Measurements from ENCODE around the gene ITGA5. TPM values are rescaled to one million over a fixed set of nuclear protein-coding genes. Genes with fewer than 3 reads are reported as not detected.

The ITGA5 gene
- total and polyA plus RNA-seq, 12 donors = 31.9 to 154 (median 48.8) TPM

DNA sequence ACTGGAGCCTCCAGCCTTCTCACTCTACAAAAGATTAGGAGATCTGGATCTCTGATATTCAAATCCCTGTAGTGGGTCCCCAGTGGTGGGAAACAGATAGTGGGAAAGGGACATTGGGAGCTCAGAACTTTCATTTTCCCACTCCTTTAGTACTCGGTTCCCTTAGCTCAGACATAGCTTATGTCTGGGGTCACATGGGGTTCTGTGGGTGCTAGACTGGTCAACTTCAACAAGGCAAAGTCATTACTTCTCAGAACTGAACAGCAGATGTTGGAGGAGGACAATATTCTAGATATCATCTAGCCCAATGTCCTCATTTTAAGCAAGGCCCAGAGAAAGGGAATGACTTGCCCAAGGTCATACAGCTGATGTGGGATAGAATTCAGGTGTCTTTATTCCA lies 19.5 kb upstream of the ITGA5 start:
- no peak for ATAC-seq
- H3K36me3 ChIP-seq = no peaks in the 10 kb centered on the region
- no peak overlapping the region for H3K4me3 ChIP-seq
- TF ChIP-seq, protein P1, sequence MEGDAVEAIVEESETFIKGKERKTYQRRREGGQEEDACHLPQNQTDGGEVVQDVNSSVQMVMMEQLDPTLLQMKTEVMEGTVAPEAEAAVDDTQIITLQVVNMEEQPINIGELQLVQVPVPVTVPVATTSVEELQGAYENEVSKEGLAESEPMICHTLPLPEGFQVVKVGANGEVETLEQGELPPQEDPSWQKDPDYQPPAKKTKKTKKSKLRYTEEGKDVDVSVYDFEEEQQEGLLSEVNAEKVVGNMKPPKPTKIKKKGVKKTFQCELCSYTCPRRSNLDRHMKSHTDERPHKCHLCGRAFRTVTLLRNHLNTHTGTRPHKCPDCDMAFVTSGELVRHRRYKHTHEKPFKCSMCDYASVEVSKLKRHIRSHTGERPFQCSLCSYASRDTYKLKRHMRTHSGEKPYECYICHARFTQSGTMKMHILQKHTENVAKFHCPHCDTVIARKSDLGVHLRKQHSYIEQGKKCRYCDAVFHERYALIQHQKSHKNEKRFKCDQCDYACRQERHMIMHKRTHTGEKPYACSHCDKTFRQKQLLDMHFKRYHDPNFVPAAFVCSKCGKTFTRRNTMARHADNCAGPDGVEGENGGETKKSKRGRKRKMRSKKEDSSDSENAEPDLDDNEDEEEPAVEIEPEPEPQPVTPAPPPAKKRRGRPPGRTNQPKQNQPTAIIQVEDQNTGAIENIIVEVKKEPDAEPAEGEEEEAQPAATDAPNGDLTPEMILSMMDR (IDR thresholded peaks at IDR 0.05) = no peak
- H3K4me1 ChIP-seq = peaks cover 0 to 16% (median 6%) of the 10 kb centered on the region in 9 donors
- intact Hi-C loops (cut with DNase I) = loop anchor here in 2 of 10 donors (2.0 kb wide), 1 partner anchor 38 kb away; no protein-coding TSS in a partner anchor
- H3K27ac ChIP-seq = no peak overlapping the region
- no peaks in the 10 kb centered on the region for H3K9me3 ChIP-seq
- H3K27me3 ChIP-seq = no peaks in the 10 kb centered on the region
- WGBS, 2 donors = 72 to 86% methylated on average over 1 of the region's 1 CpG
- no peak for DNase-seq

DNA sequence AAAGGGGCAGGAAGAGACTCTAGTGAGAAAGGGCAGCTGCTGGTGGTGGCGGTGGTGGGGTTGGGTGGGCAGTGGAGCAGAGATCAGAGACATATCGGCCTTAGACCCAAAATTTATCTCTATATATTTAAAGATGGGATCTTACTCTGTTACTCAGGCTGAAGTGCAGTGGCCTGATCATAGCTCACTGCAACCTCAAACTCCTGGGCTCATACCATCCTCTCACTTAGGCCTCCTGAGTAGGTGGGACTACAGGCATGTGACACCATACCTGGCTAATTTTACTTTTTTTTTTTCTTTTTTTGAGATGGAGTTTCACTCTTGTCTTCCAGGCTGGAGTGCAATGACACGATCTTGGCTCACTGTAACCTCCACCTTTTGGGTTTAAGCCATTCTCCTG lies 18.6 kb upstream of the ITGA5 start:
- Histone ChIP-seq H3K27me3 (no peaks in the 10 kb centered on the region), H3K36me3 (no peaks in the 10 kb centered on the region), H3K27ac (no peak overlapping the region), H3K9me3 (no peaks in the 10 kb centered on the region), H3K4me1 (peaks cover 1 to 24% (median 13%) of the 10 kb centered on the region in 9 donors), H3K4me3 (no peak overlapping the region)
- WGBS, 2 donors = 90 to 92% methylated on average over 3 of the region's 3 CpGs
- no peak for DNase-seq
- TF ChIP-seq, protein P1 (IDR thresholded peaks at IDR 0.05) = no peak
- intact Hi-C loops (cut with DNase I) = loop anchor here in 4 of 10 donors (2.0 kb wide), 3 partner anchors 35 to 39 kb away; no protein-coding TSS in a partner anchor
- ATAC-seq = no peak

DNA sequence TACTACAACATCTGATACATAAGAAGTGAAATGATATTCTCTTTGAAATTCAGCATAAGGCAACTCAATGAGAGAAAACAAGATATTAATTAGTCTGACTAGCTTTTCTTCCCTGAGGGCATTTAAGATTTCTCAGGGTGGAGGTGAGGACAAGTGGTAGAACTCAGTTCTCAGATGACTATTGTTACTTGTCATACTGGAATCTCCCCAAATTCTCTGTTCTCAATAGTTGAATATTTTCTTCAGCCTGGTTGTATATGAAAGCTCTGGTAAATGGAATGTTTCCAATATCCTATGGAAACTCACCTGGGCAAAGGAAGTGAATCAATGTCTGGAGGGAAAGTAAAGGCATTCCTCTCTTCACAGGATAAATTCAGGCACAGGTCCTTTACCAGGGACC lies 18.2 kb upstream of the ITGA5 start:
- no peak for ATAC-seq
- intact Hi-C loops (cut with DNase I) = loop anchor here in 2 of 10 donors (2.0 kb wide), 2 partner anchors 34 to 38 kb away; no protein-coding TSS in a partner anchor

DNA sequence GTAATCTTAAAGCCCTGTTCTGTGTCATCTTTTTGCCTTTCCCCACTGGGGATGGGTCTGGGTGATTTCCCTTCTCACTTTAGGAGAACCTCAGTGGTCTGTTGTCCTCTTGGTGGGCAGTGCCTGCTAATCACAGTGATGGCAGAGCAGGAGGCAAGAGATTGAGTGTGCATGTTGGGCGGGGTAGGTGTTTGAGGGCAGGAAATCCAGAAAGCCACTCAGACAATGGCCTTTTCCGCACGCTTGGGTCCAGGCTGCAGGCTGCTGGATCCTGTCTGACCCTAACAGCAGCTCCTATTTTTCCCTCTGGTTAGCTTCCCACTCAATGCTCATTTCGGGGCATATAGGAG lies 13.7 kb upstream of the ITGA5 start:
- Histone ChIP-seq H3K27me3 (no peaks in the 10 kb centered on the region), H3K27ac (peak overlapping the region; percentile 64 to 86 (median 82)), H3K36me3 (no peaks in the 10 kb centered on the region), H3K9me3 (no peaks in the 10 kb centered on the region), H3K4me1 (peaks cover 25 to 62% (median 49%) of the 10 kb centered on the region in 9 donors), H3K4me3 (no peak overlapping the region)
- 65 to 69% methylated on average over 4 of the region's 4 CpGs for WGBS, 2 donors
- DNase-seq (peak in 1 of 2 donors; percentile 55), ATAC-seq (peak; percentile 45 to 87 (median 76))
- intact Hi-C loops (cut with DNase I) = loop anchor here in 2 of 10 donors (2.0 kb wide), 1 partner anchor 14 kb away; the partner anchor contains the start of gene ITGA5 (in 2 of the 2)
- TF ChIP-seq, protein P1 (IDR thresholded peaks at IDR 0.05) = no peak

More for the DNA sequence above, 18.2 kb upstream of the ITGA5 start:
- no peak for DNase-seq
- H3K27me3 ChIP-seq = no peaks in the 10 kb centered on the region
- H3K9me3 ChIP-seq = no peaks in the 10 kb centered on the region
- H3K4me3 ChIP-seq = no peak overlapping the region
- no peaks in the 10 kb centered on the region for H3K36me3 ChIP-seq
- H3K27ac ChIP-seq = no peak overlapping the region
- peaks cover 6 to 27% (median 17%) of the 10 kb centered on the region in 9 donors for H3K4me1 ChIP-seq
- TF ChIP-seq, protein P1 (IDR thresholded peaks at IDR 0.05) = no peak

Data from heart right ventricle (tissue), 16 donors.